GM21447 (cell line): ENCODE results near the gene NDUFS2.
A peak's percentile ranks its signal among the peaks of the same experiment; 100 is the strongest.

Experiments used
- ATAC-seq: cut with Tn5 transposase; IDR thresholded peaks from one replicate; pipeline ENCODE4 v1.9.1; 2021; ENCODE audit not compliant: unreplicated experiment

The NDUFS2 gene

DNA sequence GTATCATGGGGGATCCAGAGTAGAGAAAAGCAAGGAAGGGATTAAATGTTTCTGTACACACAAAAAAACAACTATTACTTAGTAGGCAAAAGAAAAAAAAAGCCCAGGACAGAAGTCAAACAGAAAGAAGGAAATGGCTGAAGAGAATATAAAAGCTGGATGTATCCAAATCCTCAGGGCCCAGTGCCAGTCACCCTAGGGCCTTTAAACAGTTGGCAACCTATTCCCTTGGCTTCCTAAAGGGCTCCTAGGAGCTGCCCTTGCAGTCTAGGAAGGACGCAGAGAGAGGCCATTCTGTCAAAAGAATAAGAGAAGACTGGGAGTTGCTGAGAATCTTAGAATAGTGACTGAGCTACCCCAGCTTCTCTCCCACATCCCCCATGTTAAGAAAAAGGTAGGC is 29.8 kb upstream of the NDUFS2 start:
- no peak for ATAC-seq

DNA sequence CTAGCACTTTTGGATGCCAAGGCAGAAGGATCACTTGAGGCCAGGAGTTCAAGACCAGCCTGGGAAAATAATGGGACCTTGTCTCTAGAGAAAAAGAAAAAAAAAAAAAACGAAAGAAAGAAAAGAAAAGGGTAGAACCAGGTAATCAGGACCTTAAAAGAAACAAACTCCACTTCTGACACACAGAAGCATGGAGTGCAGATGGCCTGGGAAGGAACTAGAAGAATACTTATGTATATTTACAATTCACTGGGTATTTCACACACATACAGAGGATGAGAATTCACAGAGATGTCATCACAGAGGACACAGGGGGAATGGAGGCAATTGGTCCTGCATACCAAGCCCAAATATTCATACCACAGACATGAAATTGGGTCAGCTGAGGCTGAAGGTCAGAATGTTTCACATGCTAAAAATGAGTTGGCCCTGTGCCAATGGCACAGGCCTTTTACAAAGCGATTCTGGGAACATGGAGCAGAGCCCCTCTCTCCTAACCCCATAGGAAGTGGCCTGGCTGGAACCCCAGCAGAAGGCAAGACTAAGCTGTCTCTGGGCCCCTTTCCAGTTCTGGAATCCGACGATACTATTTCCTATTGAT is 29.3 kb upstream of the NDUFS2 start:
- no peak for ATAC-seq

DNA sequence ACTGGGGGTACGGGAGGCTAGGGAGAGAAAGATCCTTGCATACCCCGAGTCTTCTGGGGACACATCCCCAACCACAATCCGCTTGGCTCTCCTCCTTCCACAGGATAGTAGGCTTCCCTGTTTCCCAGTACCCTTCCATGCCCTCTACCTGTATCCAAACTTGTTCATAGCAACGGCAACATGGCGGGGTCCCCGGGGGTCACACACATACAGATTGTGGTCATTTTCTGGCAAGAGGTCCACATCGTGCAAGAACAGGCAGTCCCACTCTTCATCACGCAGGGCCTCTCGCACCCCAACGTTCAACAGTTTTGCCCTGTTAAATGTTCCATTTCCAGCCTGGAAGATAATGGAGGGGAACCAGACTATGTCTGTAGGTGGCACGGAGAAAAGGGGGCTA is 28.5 kb upstream of the NDUFS2 start:
- no peak for ATAC-seq

DNA sequence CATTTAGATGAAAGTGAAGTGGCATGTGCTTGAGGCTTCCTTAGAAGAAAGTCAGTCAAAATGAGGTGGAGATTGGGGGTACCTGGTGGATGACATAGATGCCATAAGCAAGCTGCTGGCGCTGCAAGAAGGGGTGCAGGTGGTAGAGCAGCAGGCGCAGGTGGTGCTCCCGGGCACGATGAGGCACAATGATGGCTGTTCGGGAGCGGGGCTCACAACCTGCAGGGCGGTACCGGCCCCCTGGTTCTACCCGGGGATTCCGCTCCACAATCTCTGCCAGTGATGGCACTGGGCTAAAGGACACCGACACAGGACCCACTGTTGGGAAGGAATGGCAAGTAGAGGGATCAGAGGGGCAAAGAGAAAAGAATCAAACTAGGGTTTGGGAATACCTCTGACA is 27.3 kb upstream of the NDUFS2 start:
- ATAC-seq = no peak

DNA sequence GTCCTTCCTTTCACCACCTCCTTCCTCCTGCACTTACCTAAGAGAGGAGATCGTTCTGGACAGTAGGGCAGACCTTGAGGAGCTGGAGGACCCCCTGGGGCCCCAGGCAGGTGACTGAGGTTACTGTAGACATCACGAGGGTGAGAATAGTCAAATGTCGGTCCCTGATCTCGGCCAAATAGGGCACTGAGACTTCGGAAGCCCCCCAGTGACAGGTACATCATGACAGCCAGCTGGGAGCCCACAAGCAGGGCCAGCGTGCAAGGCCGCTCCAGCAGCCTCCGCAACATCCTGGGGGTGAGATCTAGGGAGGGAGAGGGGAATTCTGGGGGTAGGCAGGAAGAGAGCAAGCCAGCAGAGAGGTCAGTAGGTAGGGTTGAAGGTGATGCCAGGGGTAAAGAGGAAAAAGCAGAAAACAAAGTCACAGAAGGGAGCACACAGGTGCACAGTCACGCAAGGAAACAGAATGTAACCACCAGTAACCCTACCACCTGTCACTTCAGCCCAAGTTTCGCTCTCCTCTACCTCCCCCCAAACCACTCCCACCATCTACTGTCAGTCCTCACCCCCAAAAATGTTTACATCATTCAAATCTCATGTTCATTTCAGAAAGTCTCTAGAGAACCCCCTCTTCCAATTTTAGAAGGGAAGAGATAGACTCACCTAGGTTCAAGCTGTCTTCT is 26.3 kb upstream of the NDUFS2 start:
- no peak for ATAC-seq

DNA sequence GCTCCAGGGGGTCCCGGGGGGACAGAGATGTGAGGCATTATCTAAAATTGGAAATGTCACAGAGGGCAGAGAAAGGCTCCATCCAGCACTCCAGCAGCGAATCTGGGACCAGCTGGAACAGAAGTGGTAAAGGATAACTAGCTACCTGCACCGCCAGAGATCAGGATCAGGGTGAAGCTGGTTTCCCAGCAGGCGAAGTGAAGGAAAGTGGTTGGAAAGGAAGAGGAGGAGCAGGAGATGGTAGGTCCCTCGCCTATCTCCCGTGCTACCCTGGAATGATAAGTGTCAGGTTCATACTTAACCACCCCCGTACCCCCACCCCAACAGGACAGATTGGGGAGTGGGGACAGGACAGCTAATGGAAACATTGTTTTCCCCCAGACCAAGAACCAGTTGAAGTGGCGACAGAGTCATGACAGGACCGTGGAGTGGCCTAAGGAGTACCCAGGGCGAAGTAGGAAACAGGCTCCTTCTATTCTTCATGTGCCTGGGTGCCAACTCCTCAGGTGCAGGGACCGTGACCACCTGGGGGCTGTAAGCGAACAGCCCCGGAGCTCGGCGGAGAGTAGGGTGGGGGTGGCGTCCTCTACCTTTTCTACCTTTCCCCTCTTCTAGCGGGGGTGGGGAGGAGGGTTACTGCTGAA is 25.6 kb upstream of the NDUFS2 start:
- ATAC-seq = no peak

DNA sequence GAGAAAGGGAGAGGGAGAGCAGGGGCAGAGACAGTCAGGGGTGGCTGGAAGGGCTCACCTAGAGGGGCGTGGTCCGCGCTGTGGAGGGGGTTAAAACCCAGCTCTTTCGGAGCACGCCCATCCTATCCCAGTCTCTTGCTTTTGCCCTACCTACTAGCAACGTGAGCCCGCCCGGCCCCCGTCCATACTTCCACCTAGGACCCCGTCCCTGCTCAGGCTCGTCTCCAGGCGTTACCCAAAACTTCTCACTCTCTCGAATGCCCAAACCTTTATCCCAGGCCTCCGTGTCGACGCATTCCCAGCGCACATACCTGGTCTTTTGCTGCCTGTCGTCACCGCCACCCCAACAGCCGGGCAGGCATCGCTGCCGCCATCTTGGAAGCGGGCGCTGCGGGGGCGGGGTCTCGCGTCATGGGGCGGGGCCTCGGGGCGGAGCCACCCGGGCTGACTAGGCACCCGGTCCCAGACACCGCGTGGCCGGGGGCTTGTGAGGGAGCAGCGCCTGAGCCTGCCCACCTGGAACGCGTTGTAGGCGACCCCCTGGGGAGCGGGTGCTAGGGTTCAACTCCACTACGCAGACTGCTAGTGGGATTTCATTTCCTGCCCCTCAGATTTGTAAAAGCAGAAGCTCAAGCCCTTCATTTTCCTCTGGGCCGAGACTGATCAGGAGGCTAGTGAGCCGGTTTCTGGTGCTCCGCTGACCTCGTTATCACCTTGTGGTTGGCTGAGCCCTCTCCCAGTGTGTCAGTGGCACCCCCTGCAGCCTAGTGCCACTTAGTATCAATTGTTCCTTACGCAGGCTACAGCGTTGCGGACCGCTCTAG is 24.8 kb upstream of the NDUFS2 start, which contains the start of gene B4GALT3:
B4GALT3 (minus strand) TSS at position 396 of the 824 bp plus-strand sequence. CDS start 1,447 bp downstream, outside the sequence.
- ATAC-seq = peak; percentile 69

DNA sequence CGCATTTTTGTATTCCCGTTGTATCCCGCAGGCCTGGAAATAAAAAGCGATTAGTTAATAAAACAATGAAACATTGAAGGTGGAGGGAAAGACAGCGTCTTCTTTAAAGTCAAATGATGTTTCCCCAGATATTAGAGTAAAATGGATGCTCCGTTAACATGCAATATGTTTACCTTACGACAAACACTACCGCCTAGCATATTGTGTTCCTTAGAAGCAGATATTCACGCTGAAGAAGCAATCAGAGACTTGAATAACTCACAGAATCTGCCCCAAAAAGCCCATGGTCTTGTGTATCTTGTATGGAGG is 24.3 kb upstream of the NDUFS2 start:
- ATAC-seq = no peak

DNA sequence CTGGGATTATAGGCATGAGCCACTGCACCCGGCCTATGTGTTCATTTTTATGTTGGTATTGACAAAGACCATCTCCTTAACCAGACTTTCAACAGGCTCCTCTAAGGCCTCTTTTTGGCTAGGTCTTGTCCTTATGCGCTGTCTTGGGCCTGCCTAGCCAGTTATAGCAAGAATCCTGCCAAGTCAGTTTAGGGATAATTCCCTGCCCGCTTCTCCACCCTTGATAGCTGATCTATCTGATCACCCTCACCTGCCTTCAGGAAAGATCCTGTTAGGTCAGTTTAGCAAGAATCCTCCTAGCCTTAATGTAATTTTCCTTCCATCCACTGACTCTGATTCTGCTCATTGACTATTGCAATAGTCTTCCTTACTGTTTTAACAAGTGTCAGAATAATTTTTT is 22.5 kb upstream of the NDUFS2 start:
- no peak for ATAC-seq

DNA sequence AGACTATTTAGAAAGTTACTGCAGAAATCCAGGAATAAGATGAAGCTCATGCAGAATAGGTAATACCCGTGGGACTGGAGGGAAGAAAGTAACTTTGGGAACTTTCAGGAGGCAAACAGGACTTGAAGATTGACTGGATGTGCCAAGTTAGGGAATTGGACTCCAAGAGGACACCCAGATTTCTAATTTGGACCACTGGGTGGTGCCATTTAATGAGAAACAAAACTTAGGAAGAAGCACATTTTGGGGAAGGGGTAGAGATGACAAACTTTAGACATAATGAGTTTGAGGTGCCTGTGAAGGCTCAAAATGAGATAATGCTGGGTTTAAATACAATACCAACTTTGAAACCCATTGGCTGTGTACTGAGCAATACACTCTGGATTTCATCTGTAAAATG is 21.5 kb upstream of the NDUFS2 start:
- ATAC-seq = no peak

DNA sequence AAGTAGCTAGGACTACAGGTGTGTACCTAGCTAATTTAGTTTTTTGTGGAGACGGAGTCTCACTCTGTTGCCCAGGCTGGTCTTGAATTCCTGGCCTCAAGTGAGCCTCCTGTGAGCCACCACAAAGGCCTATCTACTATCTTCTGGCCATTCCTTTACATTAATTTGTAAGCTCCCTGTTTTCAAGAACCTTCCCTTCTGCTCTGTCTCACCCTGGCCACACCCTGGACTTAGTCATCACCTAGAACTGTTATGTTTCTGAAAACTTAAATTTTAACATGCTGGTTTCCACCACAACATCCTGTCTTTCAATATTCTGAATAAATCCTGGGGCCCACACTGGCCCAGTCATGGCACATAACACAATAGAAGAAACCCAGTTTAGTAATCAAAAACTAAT is 20.0 kb upstream of the NDUFS2 start:
- peak; percentile 56 for ATAC-seq

DNA sequence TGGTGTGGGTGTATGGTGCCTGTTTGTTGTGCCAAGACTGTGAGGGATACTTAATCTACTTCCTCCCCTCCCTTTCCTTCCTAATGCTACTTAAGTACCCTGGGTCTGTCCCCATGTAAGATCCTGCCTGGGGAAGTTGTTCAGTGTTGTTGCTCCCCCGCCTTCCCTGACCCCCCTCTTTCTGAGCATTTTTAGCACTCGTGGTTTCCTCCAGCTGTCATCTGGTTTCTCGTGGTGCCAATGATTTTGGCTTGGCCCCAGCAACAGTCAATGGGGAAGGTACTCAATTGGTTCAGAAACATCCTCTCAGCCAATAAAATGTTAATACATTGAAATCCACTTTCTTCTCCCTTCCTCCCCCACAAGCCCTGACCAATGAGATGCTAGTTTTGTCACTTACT is 16.9 kb upstream of the NDUFS2 start:
- ATAC-seq = peak; percentile 56

DNA sequence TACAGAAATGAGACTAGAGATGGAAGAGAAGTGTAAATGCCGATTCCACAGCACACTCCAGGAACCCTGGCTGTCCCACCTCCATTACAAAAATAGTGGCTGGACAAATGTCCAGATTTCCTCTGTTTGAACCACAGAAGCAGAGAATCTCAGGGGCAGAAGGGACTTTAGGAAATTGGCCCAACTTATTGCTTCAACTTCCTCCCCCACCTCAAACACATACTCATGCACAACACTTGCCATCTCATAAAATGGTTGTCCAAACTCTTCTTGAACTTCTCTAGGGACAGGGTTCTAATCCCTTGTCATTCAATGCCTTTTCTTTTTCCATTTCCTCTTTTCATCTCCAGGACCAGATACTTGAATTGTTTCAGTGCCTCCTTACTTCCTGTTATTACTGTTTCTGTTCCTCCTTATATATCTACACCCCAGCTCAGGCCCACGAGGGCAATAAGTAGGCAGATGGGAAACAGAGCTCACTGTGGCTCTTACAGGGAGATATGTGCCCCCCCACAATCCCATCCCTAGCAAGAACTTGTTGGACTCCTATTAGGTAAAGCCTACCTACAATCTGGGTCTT is 16.3 kb upstream of the NDUFS2 start:
- peak; percentile 32 for ATAC-seq

DNA sequence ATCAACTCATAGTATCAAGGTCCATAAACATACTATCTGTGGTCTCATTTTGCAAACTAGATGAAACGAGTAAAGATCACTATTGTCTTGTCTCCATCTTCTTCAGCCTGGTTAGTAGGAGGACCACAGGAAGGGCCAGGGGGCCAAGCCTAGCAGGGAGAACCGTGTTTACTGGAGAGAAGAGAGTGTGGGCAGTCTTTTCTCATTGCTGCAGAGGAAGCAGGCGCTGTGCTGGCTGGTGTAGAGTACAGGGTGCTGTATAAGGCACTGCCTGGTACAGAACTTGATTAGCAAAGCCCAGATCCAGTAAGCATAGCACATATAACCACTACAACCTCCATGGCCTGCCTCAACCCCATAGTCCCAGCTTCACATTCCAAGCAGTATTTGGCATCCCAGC is 14.9 kb upstream of the NDUFS2 start:
- ATAC-seq = no peak

DNA sequence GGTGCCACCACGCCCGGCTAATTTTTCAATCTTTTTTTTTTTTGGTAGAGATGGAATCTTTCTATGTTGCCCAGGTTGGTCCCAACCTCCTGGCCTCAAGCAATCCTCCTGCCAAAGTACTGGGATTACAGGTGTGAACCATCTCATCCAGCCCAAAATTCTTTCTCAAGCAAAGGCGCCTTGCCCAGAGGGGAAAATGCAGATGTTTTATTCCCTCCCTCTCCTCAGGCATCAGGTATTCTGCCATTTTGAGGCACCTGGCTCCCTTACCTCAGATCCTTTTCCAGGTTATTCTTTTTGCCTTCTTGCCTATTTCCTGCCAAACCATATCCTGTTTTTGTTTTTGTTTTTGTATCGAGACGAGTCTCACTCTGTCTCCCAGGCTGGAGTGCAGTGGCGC is 13.8 kb upstream of the NDUFS2 start:
- ATAC-seq = no peak

DNA sequence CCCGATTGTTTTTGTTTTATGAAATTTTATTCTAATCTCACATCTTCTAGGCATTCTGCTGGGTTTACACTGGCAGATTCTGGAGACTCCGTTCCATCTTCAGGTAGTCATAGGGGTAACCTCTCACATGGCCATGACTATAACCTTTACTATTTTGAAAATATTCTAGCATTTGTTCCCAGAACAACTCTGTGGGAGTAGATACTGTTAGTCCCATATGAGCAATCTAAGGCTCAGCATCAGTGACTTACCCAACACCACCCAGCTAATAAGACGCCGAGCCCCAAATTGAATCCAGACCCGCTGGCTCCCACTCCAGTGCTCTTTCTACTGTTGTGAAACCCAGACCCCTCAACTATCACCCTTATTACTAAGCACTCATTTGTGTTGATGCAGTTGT is 13.1 kb upstream of the NDUFS2 start:
- no peak for ATAC-seq

DNA sequence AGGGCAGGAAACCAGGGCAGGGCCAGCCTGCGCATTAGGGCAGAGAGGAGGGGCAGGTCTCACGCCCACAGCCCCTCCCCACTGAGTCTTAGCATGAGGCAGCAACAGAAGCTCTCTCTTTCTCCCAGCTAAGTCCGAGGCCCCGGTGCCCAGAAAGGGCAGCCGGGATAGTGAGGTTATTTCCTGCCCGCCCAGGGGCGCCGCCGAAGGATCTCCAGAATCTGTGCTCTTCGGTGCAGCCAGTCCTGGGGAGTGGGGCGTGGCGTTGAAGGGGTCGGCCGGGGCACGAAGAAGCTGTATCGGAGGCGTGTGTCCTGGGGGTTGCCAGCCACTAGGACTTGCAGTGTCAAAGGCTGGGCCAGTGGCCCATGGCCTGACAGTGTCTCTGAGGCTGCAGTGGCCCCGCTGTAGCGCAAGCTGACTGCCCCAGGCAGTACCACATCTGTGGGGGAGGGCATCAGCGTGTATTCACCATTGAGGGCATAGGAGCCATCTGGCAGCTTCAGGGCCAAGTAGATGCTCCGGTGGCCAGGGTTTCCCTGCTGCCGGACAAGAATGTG is 11.1 kb upstream of the NDUFS2 start:
- no peak for ATAC-seq

DNA sequence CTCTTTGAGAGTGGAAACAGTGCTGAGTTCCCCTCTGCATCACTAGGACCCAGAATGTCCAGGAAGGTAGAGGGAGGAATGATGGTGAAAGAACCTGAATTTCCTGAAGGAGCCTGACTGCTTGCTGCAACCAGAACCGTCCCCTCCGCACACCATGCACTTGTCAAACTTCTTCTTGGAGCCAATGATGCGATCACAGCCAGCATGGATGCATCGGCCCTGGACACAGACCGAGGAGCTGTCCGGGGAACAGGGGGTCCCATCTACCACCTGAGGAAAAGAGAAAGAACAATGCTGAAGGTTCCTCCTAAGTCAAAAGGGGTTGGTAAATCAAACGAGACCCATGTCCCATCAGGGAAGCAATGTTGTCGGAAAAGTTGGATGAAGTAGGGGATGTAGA is 10.2 kb upstream of the NDUFS2 start:
- ATAC-seq = no peak

DNA sequence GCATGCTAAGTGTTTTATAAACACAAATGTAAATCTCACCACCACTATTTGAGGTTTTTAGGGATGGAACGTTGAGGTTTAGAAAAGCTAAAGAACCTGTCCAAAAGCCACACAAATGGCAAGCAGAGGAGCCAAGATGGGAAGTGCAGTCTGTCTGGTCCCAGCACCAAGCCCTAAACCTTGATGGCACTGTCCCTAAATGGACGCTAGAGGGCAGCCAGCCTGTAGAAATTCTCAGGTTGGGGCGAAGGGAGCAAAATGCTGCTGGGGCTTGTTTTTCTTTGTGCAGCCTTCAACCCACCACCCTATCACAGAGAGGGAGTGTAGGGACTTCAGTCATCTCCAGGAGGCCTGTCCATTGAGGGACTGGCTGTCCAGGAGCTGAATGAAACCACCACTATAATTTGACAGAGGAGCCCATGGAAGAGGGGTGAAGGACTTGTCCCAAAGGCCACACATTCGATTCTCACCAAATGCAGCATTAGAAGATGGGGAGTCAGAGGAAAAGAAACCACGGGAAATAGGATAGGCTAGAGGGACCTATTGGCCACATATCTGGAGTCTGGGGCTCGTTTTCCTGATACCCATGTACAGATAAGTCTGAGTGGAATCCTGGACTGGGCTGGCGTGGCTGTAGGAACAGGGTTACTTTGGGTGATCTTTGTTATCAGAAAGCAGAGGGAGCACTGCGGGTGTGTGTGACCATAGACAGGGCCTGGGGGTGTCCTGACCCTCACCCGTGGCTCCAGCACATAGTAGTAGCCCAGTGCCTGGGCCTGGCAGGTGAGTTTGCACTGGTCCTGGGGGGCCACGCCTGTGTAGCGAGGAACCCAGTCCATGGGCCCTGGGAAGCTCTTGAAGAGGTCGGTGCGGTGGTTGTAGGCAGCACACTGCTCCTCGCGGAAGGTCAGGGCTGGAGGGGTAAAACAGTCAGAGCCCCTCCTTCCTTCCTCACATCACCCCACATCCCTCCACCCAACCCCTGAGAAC is 9.4 kb upstream of the NDUFS2 start:
- peak; percentile 68 for ATAC-seq
